ENCODE results near the gene UTP15. TPM values are rescaled to one million over a fixed set of nuclear protein-coding genes. Genes with fewer than 3 reads are reported as not detected.

UTP15 gene
- total RNA-seq, 1 experiment from 2014 or later: 35.2 TPM

DNA sequence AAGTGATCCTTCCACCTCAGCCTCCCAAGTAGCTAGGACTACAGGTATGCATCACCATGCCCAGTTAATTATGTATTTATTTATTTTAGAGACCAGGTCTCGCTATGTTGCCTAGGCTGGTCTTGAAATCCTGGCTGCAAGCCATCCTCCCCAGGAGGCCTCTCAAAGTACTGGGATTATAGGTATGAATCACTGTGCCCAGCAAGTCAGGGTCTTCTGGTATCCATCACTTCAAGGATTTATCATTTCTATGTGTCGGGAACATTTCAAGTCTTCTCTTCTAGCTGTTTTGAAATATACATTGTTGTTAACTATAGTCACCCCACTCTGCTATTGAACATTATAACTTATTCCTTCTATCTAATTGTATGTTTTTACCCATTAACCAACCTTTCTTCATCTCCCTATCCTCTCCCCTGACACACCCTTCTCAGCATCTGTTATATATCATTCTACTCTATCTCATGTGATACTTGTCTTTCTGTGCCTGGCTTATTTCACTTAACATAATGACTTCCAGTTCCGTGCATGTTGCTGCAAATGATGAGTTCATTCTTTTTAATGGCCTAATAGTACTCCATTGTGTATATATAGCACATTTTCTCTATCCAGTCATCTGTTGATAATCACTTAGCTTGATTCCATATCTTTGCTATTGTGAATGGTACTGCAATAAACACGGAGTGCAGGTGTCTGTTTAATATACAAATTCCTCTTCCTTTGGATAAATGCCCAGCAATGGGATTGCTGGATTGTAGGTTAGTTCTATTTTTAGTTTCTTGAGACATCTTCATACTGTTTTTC is 26.4 kb downstream of the UTP15 start:
- DNase-seq (ENCODE audit: low spot score): no peak
- Mint-ChIP-seq H3K4me3 (no peak overlapping the region), H3K4me1 (no peaks in the 10 kb centered on the region), H3K9me3 (no peaks in the 10 kb centered on the region), H3K27me3 (ENCODE audit: low read depth) (no peaks in the 10 kb centered on the region), H3K36me3 (no peaks in the 10 kb centered on the region), H3K27ac (no peak overlapping the region)
- no peak for ATAC-seq
- POLR2A ChIA-PET: interaction anchor here (0.7 kb wide), 1 partner anchor 40 kb away, joined by 4 read pairs; no protein-coding TSS in a partner anchor
- TF ChIP-seq JAZF1 (CRISPR knock-in tag; IDR thresholded peaks at IDR 0.05) (no peak), MXD4 (CRISPR knock-in tag; IDR thresholded peaks at IDR 0.05; ENCODE audit: borderline replicate concordance) (no peak), ETV6 (CRISPR knock-in tag; IDR thresholded peaks at IDR 0.05) (no peak), OVOL2 (CRISPR knock-in tag; IDR thresholded peaks at IDR 0.05; ENCODE audit: borderline replicate concordance) (no peak), CREM (CRISPR knock-in tag; IDR thresholded peaks at IDR 0.05) (no peak), KAT7 (CRISPR knock-in tag; IDR thresholded peaks at IDR 0.05; ENCODE audit: borderline replicate concordance) (no peak)
- TF ChIP-seq, protein P1, sequence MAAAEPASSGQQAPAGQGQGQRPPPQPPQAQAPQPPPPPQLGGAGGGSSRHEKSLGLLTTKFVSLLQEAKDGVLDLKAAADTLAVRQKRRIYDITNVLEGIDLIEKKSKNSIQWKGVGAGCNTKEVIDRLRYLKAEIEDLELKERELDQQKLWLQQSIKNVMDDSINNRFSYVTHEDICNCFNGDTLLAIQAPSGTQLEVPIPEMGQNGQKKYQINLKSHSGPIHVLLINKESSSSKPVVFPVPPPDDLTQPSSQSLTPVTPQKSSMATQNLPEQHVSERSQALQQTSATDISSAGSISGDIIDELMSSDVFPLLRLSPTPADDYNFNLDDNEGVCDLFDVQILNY (CRISPR knock-in tag; IDR thresholded peaks at IDR 0.05): no peak
- TF ChIP-seq, protein P2, sequence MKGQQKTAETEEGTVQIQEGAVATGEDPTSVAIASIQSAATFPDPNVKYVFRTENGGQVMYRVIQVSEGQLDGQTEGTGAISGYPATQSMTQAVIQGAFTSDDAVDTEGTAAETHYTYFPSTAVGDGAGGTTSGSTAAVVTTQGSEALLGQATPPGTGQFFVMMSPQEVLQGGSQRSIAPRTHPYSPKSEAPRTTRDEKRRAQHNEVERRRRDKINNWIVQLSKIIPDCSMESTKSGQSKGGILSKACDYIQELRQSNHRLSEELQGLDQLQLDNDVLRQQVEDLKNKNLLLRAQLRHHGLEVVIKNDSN (CRISPR knock-in tag; IDR thresholded peaks at IDR 0.05): no peak
- TF ChIP-seq, protein P3, sequence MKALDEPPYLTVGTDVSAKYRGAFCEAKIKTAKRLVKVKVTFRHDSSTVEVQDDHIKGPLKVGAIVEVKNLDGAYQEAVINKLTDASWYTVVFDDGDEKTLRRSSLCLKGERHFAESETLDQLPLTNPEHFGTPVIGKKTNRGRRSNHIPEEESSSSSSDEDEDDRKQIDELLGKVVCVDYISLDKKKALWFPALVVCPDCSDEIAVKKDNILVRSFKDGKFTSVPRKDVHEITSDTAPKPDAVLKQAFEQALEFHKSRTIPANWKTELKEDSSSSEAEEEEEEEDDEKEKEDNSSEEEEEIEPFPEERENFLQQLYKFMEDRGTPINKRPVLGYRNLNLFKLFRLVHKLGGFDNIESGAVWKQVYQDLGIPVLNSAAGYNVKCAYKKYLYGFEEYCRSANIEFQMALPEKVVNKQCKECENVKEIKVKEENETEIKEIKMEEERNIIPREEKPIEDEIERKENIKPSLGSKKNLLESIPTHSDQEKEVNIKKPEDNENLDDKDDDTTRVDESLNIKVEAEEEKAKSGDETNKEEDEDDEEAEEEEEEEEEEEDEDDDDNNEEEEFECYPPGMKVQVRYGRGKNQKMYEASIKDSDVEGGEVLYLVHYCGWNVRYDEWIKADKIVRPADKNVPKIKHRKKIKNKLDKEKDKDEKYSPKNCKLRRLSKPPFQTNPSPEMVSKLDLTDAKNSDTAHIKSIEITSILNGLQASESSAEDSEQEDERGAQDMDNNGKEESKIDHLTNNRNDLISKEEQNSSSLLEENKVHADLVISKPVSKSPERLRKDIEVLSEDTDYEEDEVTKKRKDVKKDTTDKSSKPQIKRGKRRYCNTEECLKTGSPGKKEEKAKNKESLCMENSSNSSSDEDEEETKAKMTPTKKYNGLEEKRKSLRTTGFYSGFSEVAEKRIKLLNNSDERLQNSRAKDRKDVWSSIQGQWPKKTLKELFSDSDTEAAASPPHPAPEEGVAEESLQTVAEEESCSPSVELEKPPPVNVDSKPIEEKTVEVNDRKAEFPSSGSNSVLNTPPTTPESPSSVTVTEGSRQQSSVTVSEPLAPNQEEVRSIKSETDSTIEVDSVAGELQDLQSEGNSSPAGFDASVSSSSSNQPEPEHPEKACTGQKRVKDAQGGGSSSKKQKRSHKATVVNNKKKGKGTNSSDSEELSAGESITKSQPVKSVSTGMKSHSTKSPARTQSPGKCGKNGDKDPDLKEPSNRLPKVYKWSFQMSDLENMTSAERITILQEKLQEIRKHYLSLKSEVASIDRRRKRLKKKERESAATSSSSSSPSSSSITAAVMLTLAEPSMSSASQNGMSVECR (CRISPR knock-in tag; IDR thresholded peaks at IDR 0.05; ENCODE audit: borderline replicate concordance): no peak
- TF ChIP-seq, protein P4, sequence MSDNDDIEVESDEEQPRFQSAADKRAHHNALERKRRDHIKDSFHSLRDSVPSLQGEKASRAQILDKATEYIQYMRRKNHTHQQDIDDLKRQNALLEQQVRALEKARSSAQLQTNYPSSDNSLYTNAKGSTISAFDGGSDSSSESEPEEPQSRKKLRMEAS (CRISPR knock-in tag; IDR thresholded peaks at IDR 0.05): no peak
- CTCF ChIA-PET: interaction anchor here (0.7 to 5.2 kb wide), 18 partner anchors 11 to 221 kb away, joined by 3 to 84 read pairs (median 4); partner anchors contain the start of genes ANKRA2 and UTP15

DNA sequence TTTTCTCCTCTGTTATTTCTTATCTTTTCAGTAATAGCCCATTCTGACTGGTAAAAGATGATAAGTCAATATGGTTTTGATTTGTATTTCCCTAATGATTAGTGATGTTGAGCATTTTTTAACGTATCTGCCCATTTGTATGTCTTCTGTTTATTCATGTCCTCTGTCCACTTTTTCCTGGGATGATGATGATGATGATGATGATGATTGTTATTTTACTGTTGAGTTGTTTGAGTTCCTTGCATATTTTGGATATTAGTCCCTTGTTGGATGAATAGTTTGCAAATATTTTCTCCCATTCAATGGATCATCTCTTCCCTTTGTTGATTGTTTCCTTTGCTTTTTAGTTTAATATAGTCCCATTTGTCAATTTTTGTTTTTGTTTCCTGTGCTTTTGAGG is 27.0 kb downstream of the UTP15 start:
- CTCF ChIA-PET: interaction anchor here (1.0 to 5.2 kb wide), 2 partner anchors 190 to 200 kb away, joined by 3 to 84 read pairs; no protein-coding TSS in a partner anchor
- Mint-ChIP-seq H3K27ac (no peak overlapping the region), H3K4me3 (no peak overlapping the region), H3K9me3 (no peaks in the 10 kb centered on the region), H3K4me1 (no peaks in the 10 kb centered on the region), H3K27me3 (ENCODE audit: low read depth) (no peaks in the 10 kb centered on the region), H3K36me3 (no peaks in the 10 kb centered on the region)
- ATAC-seq: no peak
- TF ChIP-seq, protein P5, sequence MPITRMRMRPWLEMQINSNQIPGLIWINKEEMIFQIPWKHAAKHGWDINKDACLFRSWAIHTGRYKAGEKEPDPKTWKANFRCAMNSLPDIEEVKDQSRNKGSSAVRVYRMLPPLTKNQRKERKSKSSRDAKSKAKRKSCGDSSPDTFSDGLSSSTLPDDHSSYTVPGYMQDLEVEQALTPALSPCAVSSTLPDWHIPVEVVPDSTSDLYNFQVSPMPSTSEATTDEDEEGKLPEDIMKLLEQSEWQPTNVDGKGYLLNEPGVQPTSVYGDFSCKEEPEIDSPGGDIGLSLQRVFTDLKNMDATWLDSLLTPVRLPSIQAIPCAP (CRISPR knock-in tag; IDR thresholded peaks at IDR 0.05): no peak
- TF ChIP-seq, protein P6, sequence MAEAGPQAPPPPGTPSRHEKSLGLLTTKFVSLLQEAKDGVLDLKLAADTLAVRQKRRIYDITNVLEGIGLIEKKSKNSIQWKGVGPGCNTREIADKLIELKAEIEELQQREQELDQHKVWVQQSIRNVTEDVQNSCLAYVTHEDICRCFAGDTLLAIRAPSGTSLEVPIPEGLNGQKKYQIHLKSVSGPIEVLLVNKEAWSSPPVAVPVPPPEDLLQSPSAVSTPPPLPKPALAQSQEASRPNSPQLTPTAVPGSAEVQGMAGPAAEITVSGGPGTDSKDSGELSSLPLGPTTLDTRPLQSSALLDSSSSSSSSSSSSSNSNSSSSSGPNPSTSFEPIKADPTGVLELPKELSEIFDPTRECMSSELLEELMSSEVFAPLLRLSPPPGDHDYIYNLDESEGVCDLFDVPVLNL (CRISPR knock-in tag; IDR thresholded peaks at IDR 0.05; ENCODE audit: borderline replicate concordance, low read depth): no peak
- TF ChIP-seq ZNF423 (CRISPR knock-in tag; IDR thresholded peaks at IDR 0.05): no peak
- no peak for TF ChIP-seq TCF7 (CRISPR knock-in tag; IDR thresholded peaks at IDR 0.05; ENCODE audit: low read depth)
- no peak for TF ChIP-seq TEAD1 (CRISPR knock-in tag; IDR thresholded peaks at IDR 0.05)
- no peak for TF ChIP-seq TEAD4 (CRISPR knock-in tag; IDR thresholded peaks at IDR 0.05)
- TF ChIP-seq, protein P4 (CRISPR knock-in tag; IDR thresholded peaks at IDR 0.05): no peak
- no peak for DNase-seq (ENCODE audit: low spot score)
- POLR2A ChIA-PET: no interaction called here
